AG09309 (cell line): ENCODE results near the gene CEP350.

Experiments used
- DNase-seq: peaks from one replicate; pipeline ENCODE4 v3.0.0-alpha.2; 2010; ENCODE audit warnings: low read depth
- H3K4me3 ChIP-seq: 2 replicates; pipeline ENCODE4 v1.5.1; 2011; ENCODE audit warnings: mild to moderate bottlenecking, low read depth, low read length, moderate library complexity; ENCODE audit not compliant: control insufficient read depth
- TF ChIP-seq, protein P1 (sequence below): IDR thresholded peaks from 2 replicates; pipeline ENCODE4 v1.5.1; 2011; ENCODE audit warnings: mild to moderate bottlenecking, low read depth, low read length, inconsistent platforms; ENCODE audit not compliant: insufficient read depth, control insufficient read depth; ENCODE audit errors: missing control alignments

Gene CEP350

GRCh38 chr1:180053594-180054567 lies 99.3 kb downstream of the CEP350 start:
- no peak overlapping the region for H3K4me3 ChIP-seq
- TF ChIP-seq, protein P1, sequence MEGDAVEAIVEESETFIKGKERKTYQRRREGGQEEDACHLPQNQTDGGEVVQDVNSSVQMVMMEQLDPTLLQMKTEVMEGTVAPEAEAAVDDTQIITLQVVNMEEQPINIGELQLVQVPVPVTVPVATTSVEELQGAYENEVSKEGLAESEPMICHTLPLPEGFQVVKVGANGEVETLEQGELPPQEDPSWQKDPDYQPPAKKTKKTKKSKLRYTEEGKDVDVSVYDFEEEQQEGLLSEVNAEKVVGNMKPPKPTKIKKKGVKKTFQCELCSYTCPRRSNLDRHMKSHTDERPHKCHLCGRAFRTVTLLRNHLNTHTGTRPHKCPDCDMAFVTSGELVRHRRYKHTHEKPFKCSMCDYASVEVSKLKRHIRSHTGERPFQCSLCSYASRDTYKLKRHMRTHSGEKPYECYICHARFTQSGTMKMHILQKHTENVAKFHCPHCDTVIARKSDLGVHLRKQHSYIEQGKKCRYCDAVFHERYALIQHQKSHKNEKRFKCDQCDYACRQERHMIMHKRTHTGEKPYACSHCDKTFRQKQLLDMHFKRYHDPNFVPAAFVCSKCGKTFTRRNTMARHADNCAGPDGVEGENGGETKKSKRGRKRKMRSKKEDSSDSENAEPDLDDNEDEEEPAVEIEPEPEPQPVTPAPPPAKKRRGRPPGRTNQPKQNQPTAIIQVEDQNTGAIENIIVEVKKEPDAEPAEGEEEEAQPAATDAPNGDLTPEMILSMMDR, result no peak
- no peak for DNase-seq

GRCh38 chr1:180057883-180058396 lies 103.3 kb downstream of the CEP350 start:
- H3K4me3 ChIP-seq, result no peak overlapping the region
- TF ChIP-seq, protein P1, result no peak
- DNase-seq, result no peak

- DNase-seq, result no peak
- no peak overlapping the region for H3K4me3 ChIP-seq
- TF ChIP-seq, protein P1, result no peak
These were observed 106.4 kb downstream of the CEP350 start for GRCh38 chr1:180061019-180061418.

DNA sequence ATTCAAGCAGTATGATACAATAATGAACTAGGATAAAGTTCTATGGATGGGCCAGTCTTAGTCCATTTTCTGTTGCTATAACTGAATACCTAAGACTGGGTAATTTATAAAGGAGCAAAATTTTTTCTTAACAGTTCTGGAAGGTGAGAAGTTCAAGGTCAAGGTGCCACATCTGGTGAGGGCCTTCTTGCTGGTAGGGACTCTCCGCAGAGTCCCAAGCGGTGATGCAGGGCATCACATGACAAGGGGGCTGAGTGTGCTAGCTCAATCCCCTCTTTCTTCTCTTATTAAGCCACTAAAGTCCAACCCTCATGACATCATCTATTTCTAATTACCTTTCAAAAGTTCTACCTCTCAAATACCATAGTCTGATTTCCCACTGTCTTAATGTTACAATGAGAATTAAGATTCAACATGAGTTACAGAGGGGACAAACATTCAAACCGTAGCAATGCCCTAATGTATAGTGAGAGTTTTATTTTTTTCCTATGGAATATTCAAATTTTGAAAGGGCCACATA lies 107.9 kb downstream of the CEP350 start:
- DNase-seq, result no peak
- TF ChIP-seq, protein P1, result no peak
- H3K4me3 ChIP-seq, result no peak overlapping the region

GRCh38 chr1:180065408-180065807 lies 110.8 kb downstream of the CEP350 start:
- no peak overlapping the region for H3K4me3 ChIP-seq
- DNase-seq, result no peak
- TF ChIP-seq, protein P1, result no peak

DNA sequence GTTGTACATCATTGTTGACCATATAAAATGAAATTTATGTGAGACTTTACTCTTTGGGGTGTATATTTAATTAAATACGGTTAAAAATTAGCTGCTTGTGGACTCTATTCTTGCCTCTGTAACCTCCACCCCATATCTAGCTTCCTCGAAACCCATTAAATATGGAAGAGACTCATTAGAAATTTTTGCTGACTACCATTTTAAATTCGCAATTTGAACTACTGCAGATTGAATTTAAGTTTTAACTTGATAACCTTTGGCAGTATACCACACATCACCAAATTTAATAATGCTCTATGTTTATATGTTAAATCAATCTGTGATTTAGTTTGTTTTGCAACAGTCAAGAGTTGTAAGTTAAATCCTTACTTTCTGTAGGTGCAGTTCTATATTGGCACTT lies 111.5 kb downstream of the CEP350 start:
- DNase-seq, result no peak
- TF ChIP-seq, protein P1, result no peak
- H3K4me3 ChIP-seq, result no peak overlapping the region
